ENCODE measurements around the gene GGCX.

The GGCX gene

DNA sequence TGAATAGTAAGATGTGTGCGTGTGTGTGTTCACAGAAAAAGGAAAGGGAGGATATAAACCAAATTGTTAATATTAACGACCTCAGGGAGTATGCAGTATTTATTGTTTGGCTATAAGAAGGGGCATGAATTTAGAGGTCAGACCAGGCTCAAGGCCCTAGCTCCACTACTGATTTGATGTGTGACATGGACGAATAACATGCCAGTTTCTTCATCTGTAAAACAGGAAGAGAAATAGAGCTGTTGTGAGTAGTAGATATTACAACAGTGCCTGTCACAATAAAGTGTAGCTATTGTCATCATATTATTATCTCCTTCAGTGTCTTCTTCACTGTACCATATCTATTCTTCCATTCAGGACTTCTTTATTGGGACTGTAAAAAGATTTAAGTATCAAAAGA, 26.4 kb downstream of the GGCX start:
- DNase-seq (ENCODE audit: low read depth) = no peak
- no peak overlapping the region for H3K4me3 ChIP-seq (ENCODE audit: control insufficient read depth, low read depth, low read length)
- TF ChIP-seq, protein P1, sequence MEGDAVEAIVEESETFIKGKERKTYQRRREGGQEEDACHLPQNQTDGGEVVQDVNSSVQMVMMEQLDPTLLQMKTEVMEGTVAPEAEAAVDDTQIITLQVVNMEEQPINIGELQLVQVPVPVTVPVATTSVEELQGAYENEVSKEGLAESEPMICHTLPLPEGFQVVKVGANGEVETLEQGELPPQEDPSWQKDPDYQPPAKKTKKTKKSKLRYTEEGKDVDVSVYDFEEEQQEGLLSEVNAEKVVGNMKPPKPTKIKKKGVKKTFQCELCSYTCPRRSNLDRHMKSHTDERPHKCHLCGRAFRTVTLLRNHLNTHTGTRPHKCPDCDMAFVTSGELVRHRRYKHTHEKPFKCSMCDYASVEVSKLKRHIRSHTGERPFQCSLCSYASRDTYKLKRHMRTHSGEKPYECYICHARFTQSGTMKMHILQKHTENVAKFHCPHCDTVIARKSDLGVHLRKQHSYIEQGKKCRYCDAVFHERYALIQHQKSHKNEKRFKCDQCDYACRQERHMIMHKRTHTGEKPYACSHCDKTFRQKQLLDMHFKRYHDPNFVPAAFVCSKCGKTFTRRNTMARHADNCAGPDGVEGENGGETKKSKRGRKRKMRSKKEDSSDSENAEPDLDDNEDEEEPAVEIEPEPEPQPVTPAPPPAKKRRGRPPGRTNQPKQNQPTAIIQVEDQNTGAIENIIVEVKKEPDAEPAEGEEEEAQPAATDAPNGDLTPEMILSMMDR (conservative IDR thresholded peaks at IDR 0.05; ENCODE audit: control insufficient read depth, insufficient read depth, low read depth, low read length) = no peak

DNA sequence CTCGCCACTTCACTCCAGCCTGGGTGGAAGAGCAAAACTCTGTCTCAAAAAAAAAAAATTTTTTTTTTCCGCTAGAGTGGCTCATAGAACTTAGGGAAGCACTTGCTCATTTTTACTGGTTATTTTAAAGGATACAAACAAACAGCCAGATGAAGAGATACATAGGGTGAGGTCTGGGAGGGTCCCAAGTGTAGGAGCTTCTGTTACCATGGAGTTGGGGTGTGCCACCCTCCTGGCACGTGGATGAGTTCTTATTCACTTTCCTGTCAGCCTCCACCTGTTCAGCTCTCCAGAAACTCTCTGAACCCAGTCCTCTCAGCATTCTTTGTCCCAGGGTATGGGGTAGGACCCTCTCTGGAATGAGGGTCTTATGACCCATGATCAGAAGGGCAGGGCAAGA, 27.2 kb downstream of the GGCX start:
- DNase-seq (ENCODE audit: low read depth) = no peak
- TF ChIP-seq, protein P1 (conservative IDR thresholded peaks at IDR 0.05; ENCODE audit: control insufficient read depth, insufficient read depth, low read depth, low read length) = no peak
- H3K4me3 ChIP-seq (ENCODE audit: control insufficient read depth, low read depth, low read length) = no peak overlapping the region

DNA sequence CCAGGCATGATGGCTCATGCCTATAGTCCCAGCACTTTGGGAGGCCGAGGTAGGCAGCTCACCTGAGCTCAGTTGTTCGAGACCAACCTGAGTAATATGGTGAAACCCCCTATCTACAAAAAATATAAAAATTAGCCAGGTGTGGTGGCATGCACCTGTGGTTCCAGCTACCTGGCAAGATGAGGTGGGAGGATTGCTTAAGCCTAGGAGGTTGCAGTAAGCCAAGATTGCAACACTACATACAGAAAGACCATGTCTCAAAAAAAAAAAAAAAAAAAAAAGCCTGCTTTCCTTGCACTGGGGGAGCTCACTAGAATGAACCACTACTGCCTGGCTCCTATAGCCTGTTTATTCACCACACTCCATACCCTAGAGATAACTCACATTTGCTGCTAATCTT, 29.7 kb downstream of the GGCX start:
- no peak for DNase-seq (ENCODE audit: low read depth)
- H3K4me3 ChIP-seq (ENCODE audit: control insufficient read depth, low read depth, low read length) = no peak overlapping the region
- TF ChIP-seq, protein P1 (conservative IDR thresholded peaks at IDR 0.05; ENCODE audit: control insufficient read depth, insufficient read depth, low read depth, low read length) = no peak

DNA sequence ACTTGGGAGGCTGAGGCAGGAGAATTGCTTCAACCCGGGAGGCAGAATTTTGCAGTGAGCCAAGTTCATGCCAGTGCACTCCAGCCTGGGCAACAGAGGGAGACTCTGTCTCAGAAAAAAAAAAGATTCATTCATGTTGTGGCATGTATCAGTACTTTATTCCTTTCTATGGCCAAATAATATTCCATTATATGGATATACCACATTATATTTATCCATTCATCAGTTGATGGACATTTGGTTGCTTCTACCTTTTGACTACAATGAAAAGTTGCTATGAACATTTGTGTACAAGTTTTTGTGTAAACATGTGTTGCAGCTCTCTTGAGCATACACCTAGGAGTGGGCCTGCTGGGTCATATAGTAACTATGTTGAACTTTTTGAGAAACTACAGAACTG, 31.5 kb downstream of the GGCX start:
- no peak for DNase-seq (ENCODE audit: low read depth)
- TF ChIP-seq, protein P1 (conservative IDR thresholded peaks at IDR 0.05; ENCODE audit: control insufficient read depth, insufficient read depth, low read depth, low read length) = no peak
- no peak overlapping the region for H3K4me3 ChIP-seq (ENCODE audit: control insufficient read depth, low read depth, low read length)

DNA sequence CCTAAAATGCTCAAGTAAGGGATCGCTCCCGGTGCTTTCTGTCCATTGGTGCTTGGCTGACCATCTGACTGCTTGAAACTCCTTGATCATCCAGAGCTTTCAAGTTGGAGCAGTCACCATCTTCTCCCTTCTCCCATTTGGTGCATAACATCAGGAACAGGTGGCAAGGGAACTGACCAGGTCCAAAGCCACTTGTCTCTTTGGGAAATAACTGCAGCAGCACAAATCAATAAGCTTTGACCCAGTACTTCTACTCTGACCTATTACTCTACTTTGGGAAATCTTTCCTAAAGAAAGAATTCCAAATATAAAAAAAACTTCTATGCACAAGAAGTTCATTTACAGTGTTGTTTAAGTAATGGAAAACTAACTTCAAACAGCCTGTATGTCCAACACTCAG, 32.9 kb downstream of the GGCX start:
- DNase-seq (ENCODE audit: low read depth) = no peak
- TF ChIP-seq, protein P1 (conservative IDR thresholded peaks at IDR 0.05; ENCODE audit: control insufficient read depth, insufficient read depth, low read depth, low read length) = no peak
- H3K4me3 ChIP-seq (ENCODE audit: control insufficient read depth, low read depth, low read length) = no peak overlapping the region

DNA sequence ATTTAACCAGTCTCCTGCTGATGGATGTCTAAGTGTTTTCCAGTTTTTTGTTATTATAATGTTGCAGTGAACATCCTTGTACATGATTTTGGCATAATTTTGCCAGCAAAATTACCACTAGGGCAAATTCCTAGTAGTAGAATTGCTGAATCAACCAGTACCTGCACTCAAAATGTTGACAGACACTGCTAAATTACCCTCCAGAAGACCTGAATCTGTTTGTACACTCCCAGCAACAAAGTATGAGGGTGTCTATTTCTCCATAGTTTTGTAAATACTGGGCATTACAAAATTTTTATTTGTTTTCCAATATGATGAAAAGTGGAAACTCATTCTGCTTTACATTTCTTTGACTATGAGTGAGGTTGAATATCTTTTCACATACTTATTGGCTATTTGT, 33.5 kb downstream of the GGCX start:
- TF ChIP-seq, protein P1 (conservative IDR thresholded peaks at IDR 0.05; ENCODE audit: control insufficient read depth, insufficient read depth, low read depth, low read length) = no peak
- no peak overlapping the region for H3K4me3 ChIP-seq (ENCODE audit: control insufficient read depth, low read depth, low read length)
- no peak for DNase-seq (ENCODE audit: low read depth)

DNA sequence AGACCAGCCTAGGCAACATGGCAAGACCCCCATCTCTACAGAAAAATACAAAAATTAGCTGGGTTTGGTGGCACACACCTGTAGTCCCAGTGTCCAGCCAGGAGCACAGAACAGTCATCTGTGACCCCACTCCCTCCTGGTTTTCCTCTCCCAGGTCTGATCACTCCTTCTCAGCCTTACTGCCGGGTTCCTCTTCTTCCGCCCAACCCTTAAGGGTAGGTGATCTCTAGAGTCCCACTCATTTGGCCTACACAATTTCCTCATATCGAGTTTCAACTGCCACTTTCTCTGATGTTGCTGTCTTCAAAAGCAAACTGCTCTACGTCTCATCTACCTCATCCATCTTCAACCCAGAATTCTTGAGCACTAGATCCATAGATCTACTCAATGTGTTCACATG, 35.7 kb downstream of the GGCX start:
- H3K4me3 ChIP-seq (ENCODE audit: control insufficient read depth, low read depth, low read length) = no peak overlapping the region
- no peak for DNase-seq (ENCODE audit: low read depth)
- TF ChIP-seq, protein P1 (conservative IDR thresholded peaks at IDR 0.05; ENCODE audit: control insufficient read depth, insufficient read depth, low read depth, low read length) = no peak
